ENCODE data around the gene LRRC25. TPM values are rescaled to one million over a fixed set of nuclear protein-coding genes. Genes with fewer than 3 reads are reported as not detected.
A peak's percentile ranks its signal among the peaks of the same experiment; 100 is the strongest.

Gene LRRC25
- total RNA-seq, 6 experiments from 2014 or later = 1.9 to 12.6 (median 3.2) TPM

- no peak overlapping the region for H3K4me3 ChIP-seq
- WGBS (ENCODE audit: insufficient coverage, low coverage, low lambda C conversion rate, missing lambda C conversion rate) = 48% methylated on average over 12 of the region's 13 CpGs
- H3K27me3 ChIP-seq = no peaks in the 10 kb centered on the region
- peaks cover 0 to 29% (median 4%) of the 10 kb centered on the region in 4 donors for H3K36me3 ChIP-seq
- DNase-seq (no peak), ATAC-seq (no peak)
- no peaks in the 10 kb centered on the region for H3K9me3 ChIP-seq
- intact Hi-C loops (cut with DNase I) = loop anchor here in 1 of 2 donors (5.0 kb wide), 1 partner anchor 63 kb away; no protein-coding TSS in a partner anchor
- TF ChIP-seq CTCF (IDR thresholded peaks at IDR 0.05) = no peak
- no peak for TF ChIP-seq POLR2A (IDR thresholded peaks at IDR 0.05)
- H3K4me1 ChIP-seq = peaks cover 0 to 16% (median 3%) of the 10 kb centered on the region in 4 donors
- peak overlapping the region in 1 of 3 donors; percentile 4 for H3K27ac ChIP-seq
Observed at GRCh38 chr19:18344582-18344950, 52.9 kb downstream of the LRRC25 start.

GRCh38 chr19:18342090-18342632 is 55.3 kb downstream of the LRRC25 start:
- Histone ChIP-seq H3K4me1 (peaks cover 0 to 33% (median 8%) of the 10 kb centered on the region in 4 donors), H3K9me3 (no peaks in the 10 kb centered on the region), H3K27me3 (no peaks in the 10 kb centered on the region), H3K27ac (no peak overlapping the region), H3K36me3 (peaks cover 0 to 24% (median 4%) of the 10 kb centered on the region in 4 donors), H3K4me3 (no peak overlapping the region)
- intact Hi-C loops (cut with DNase I) = loop anchor here in 1 of 2 donors (5.0 kb wide), 1 partner anchor 65 kb away; no protein-coding TSS in a partner anchor
- ATAC-seq (no peak), DNase-seq (no peak)
- WGBS (ENCODE audit: insufficient coverage, low coverage, low lambda C conversion rate, missing lambda C conversion rate) = 59% methylated on average over 6 of the region's 8 CpGs
- TF ChIP-seq CTCF (IDR thresholded peaks at IDR 0.05) (no peak), POLR2A (IDR thresholded peaks at IDR 0.05) (no peak)

Small RNA genes within 50 kb of the gene (microRNA-seq; reads per million reads assigned to microRNA genes)
- gene MIR3189 = 0 reads per million in 2 donors

Small RNA genes within 50 kb of the gene (small RNA-seq; reads per million reads assigned to genes)
- gene MIR3189 = 0 reads per million in 2 experiments

Other genes with a start within 250 kb of the LRRC25 start
- gene PIK3R2, start 244.5 kb downstream of the LRRC25 start, total RNA-seq = 10 to 100 TPM; 11.1 to 21.4 (median 14.6) TPM
- gene IFI30, start 223.8 kb downstream of the LRRC25 start, total RNA-seq = 100 to 1,000 TPM in 3 of 6 experiments, 10 to 100 TPM in 3; 54.0 to 205 (median 91.8) TPM
- gene MPV17L2, start 204.4 kb downstream of the LRRC25 start, total RNA-seq = 10 to 100 TPM in 2 of 6 experiments, 1 to 10 TPM in 4; 6.5 to 26.4 (median 7.5) TPM
- 1 to 10 TPM in 3 of 6 experiments, under 1 TPM in 3; 0.81 to 2.6 (median 1.4) TPM for gene RAB3A, start 193.6 kb downstream of the LRRC25 start, total RNA-seq
- 1 to 10 TPM in 1 of 6 experiments, under 1 TPM in 5; 0.25 to 1.1 (median 0.57) TPM for gene PDE4C, start 171.2 kb downstream of the LRRC25 start, total RNA-seq
- 1 to 10 TPM in 5 of 6 experiments, under 1 TPM in 1; 0.82 to 5.3 (median 2.5) TPM for gene IQCN, start 123.2 kb downstream of the LRRC25 start, total RNA-seq
- 100 to 1,000 TPM in 4 of 6 experiments, 10 to 100 TPM in 2; 29.3 to 188 (median 134) TPM for gene JUND, start 116.0 kb downstream of the LRRC25 start, total RNA-seq
- gene LSM4, start 74.5 kb downstream of the LRRC25 start, total RNA-seq = 100 to 1,000 TPM in 2 of 6 experiments, 10 to 100 TPM in 4; 37.6 to 139 (median 47.3) TPM
- gene PGPEP1, start 57.0 kb downstream of the LRRC25 start, total RNA-seq = 10 to 100 TPM; 33.0 to 55.5 (median 40.7) TPM
- 100 to 1,000 TPM in 2 of 6 experiments, 10 to 100 TPM in 2, 1 to 10 TPM in 1, under 1 TPM in 1; 0.88 to 160 (median 57.5) TPM for gene GDF15, start 11.5 kb downstream of the LRRC25 start, total RNA-seq
- 10 to 100 TPM; 12.8 to 23.9 (median 15.9) TPM for gene SSBP4, start 21.8 kb upstream of the LRRC25 start, total RNA-seq
- gene ISYNA1, start 40.5 kb upstream of the LRRC25 start, total RNA-seq = 1 to 10 TPM; 6.5 to 8.3 (median 7.8) TPM
- 10 to 100 TPM in 2 of 6 experiments, 1 to 10 TPM in 4; 5.3 to 11.9 (median 8.6) TPM for gene ELL, start 124.4 kb upstream of the LRRC25 start, total RNA-seq
- gene FKBP8, start 146.0 kb upstream of the LRRC25 start, total RNA-seq = 100 to 1,000 TPM in 3 of 6 experiments, 10 to 100 TPM in 3; 92.7 to 179 (median 118) TPM
- 10 to 100 TPM; 30.2 to 93.0 (median 36.1) TPM for gene KXD1, start 160.2 kb upstream of the LRRC25 start, total RNA-seq
- 100 to 1,000 TPM; 256 to 470 (median 406) TPM for gene UBA52, start 174.2 kb upstream of the LRRC25 start, total RNA-seq
- 10 to 100 TPM; 30.4 to 71.7 (median 45.6) TPM for gene REX1BD, start 191.2 kb upstream of the LRRC25 start, total RNA-seq
- gene CRLF1, start 209.2 kb upstream of the LRRC25 start, total RNA-seq = 1 to 10 TPM in 2 of 6 experiments, under 1 TPM in 1, not detected in 3; 0.27 to 2.9 (median 1.2) TPM
- under 1 TPM in 2 of 6 experiments, not detected in 4; 0.31 to 0.43 TPM for gene TMEM59L, start 215.2 kb upstream of the LRRC25 start, total RNA-seq
- gene KLHL26, start 239.4 kb upstream of the LRRC25 start, total RNA-seq = 1 to 10 TPM; 3.8 to 5.0 (median 4.7) TPM